Measurements from ENCODE around the gene PTPRE. TPM values are rescaled to one million over a fixed set of nuclear protein-coding genes. Genes with fewer than 3 reads are reported as not detected.
A peak's percentile ranks its signal among the peaks of the same experiment; 100 is the strongest.

The PTPRE gene
- total RNA-seq, 1 experiment from 2014 or later, result 20.4 TPM

GRCh38 chr10:128067691-128068397 is 160.9 kb downstream of the PTPRE start:
- H2AFZ ChIP-seq (ENCODE audit: low read length), result no peak overlapping the region
- no peak overlapping the region for H3K4me3 ChIP-seq (ENCODE audit: low read length)
- peaks cover 13% of the 10 kb centered on the region for H3K36me3 ChIP-seq (ENCODE audit: insufficient read depth, low read length)
- H3K27me3 ChIP-seq (ENCODE audit: low read length), result no peaks in the 10 kb centered on the region
- H3K79me2 ChIP-seq (ENCODE audit: low read length), result no peaks in the 10 kb centered on the region
- no peak overlapping the region for H3K4me2 ChIP-seq (ENCODE audit: low read depth, low read length, poor library complexity, severe bottlenecking)
- peaks cover 48% of the 10 kb centered on the region for H3K4me1 ChIP-seq (ENCODE audit: low read length)
- H3K9me3 ChIP-seq (ENCODE audit: low read length), result no peaks in the 10 kb centered on the region
- no peak overlapping the region for H3K9ac ChIP-seq (ENCODE audit: low read length)
- no peak for DNase-seq
- 0 out of 2 replicates have a peak overlapping the region, but pooled peaks have one; percentile 55 for H3K27ac ChIP-seq (ENCODE audit: low read length)
- H4K20me1 ChIP-seq (ENCODE audit: insufficient read depth, low read depth, low read length), result no peaks in the 10 kb centered on the region
- no peaks in the 10 kb centered on the region for H3K9me2 ChIP-seq (replicated peaks; ENCODE audit: insufficient read depth, low read length)

- Histone ChIP-seq H3K4me3 (ENCODE audit: low read length) (no peak overlapping the region), H3K36me3 (ENCODE audit: insufficient read depth, low read length) (peaks cover 15% of the 10 kb centered on the region), H3K27ac (ENCODE audit: low read length) (peak overlapping the region; percentile 55; the same call in 1 of the 2 replicates), H4K20me1 (ENCODE audit: insufficient read depth, low read depth, low read length) (no peaks in the 10 kb centered on the region), H3K4me1 (ENCODE audit: low read length) (peaks cover 40% of the 10 kb centered on the region), H2AFZ (ENCODE audit: low read length) (no peak overlapping the region), H3K9me2 (replicated peaks; ENCODE audit: insufficient read depth, low read length) (no peaks in the 10 kb centered on the region), H3K9me3 (ENCODE audit: low read length) (no peaks in the 10 kb centered on the region), H3K27me3 (ENCODE audit: low read length) (no peaks in the 10 kb centered on the region), H3K4me2 (ENCODE audit: low read depth, low read length, poor library complexity, severe bottlenecking) (no peak overlapping the region), H3K9ac (ENCODE audit: low read length) (no peak overlapping the region), H3K79me2 (ENCODE audit: low read length) (no peaks in the 10 kb centered on the region)
- no peak for DNase-seq
Observed at GRCh38 chr10:128068398-128069285, 161.7 kb downstream of the PTPRE start.

GRCh38 chr10:128069351-128070051 is 162.6 kb downstream of the PTPRE start:
- Histone ChIP-seq H3K27me3 (ENCODE audit: low read length) (no peaks in the 10 kb centered on the region), H3K9ac (ENCODE audit: low read length) (no peak overlapping the region), H3K36me3 (ENCODE audit: insufficient read depth, low read length) (peaks cover 18% of the 10 kb centered on the region), H3K27ac (ENCODE audit: low read length) (no peak overlapping the region), H2AFZ (ENCODE audit: low read length) (no peak overlapping the region), H3K4me3 (ENCODE audit: low read length) (no peak overlapping the region), H3K9me3 (ENCODE audit: low read length) (no peaks in the 10 kb centered on the region), H3K79me2 (ENCODE audit: low read length) (no peaks in the 10 kb centered on the region), H4K20me1 (ENCODE audit: insufficient read depth, low read depth, low read length) (no peaks in the 10 kb centered on the region), H3K4me2 (ENCODE audit: low read depth, low read length, poor library complexity, severe bottlenecking) (no peak overlapping the region), H3K4me1 (ENCODE audit: low read length) (peaks cover 32% of the 10 kb centered on the region), H3K9me2 (replicated peaks; ENCODE audit: insufficient read depth, low read length) (no peaks in the 10 kb centered on the region)
- peak; percentile 89 for DNase-seq

- Histone ChIP-seq H3K4me2 (ENCODE audit: low read depth, low read length, poor library complexity, severe bottlenecking) (no peak overlapping the region), H3K27ac (ENCODE audit: low read length) (no peak overlapping the region), H3K9me3 (ENCODE audit: low read length) (no peaks in the 10 kb centered on the region), H4K20me1 (ENCODE audit: insufficient read depth, low read depth, low read length) (no peaks in the 10 kb centered on the region), H3K4me3 (ENCODE audit: low read length) (no peak overlapping the region), H2AFZ (ENCODE audit: low read length) (no peak overlapping the region), H3K36me3 (ENCODE audit: insufficient read depth, low read length) (peaks cover 18% of the 10 kb centered on the region), H3K9ac (ENCODE audit: low read length) (no peak overlapping the region), H3K9me2 (replicated peaks; ENCODE audit: insufficient read depth, low read length) (no peaks in the 10 kb centered on the region), H3K4me1 (ENCODE audit: low read length) (peaks cover 25% of the 10 kb centered on the region), H3K27me3 (ENCODE audit: low read length) (no peaks in the 10 kb centered on the region), H3K79me2 (ENCODE audit: low read length) (no peaks in the 10 kb centered on the region)
- no peak for DNase-seq
Observed at GRCh38 chr10:128070161-128070560, 163.3 kb downstream of the PTPRE start.

- Histone ChIP-seq H2AFZ (ENCODE audit: low read length) (no peak overlapping the region), H3K36me3 (ENCODE audit: insufficient read depth, low read length) (peaks cover 18% of the 10 kb centered on the region), H4K20me1 (ENCODE audit: insufficient read depth, low read depth, low read length) (no peaks in the 10 kb centered on the region), H3K9me2 (replicated peaks; ENCODE audit: insufficient read depth, low read length) (no peaks in the 10 kb centered on the region), H3K9ac (ENCODE audit: low read length) (no peak overlapping the region), H3K27ac (ENCODE audit: low read length) (no peak overlapping the region), H3K27me3 (ENCODE audit: low read length) (no peaks in the 10 kb centered on the region), H3K4me1 (ENCODE audit: low read length) (peaks cover 18% of the 10 kb centered on the region), H3K4me2 (ENCODE audit: low read depth, low read length, poor library complexity, severe bottlenecking) (no peak overlapping the region), H3K79me2 (ENCODE audit: low read length) (no peaks in the 10 kb centered on the region), H3K4me3 (ENCODE audit: low read length) (no peak overlapping the region), H3K9me3 (ENCODE audit: low read length) (no peaks in the 10 kb centered on the region)
- no peak for DNase-seq
Observed at GRCh38 chr10:128070721-128071416, 164.0 kb downstream of the PTPRE start.

- no peak for DNase-seq
- H3K4me2 ChIP-seq (ENCODE audit: low read depth, low read length, poor library complexity, severe bottlenecking), result no peak overlapping the region
- H4K20me1 ChIP-seq (ENCODE audit: insufficient read depth, low read depth, low read length), result no peaks in the 10 kb centered on the region
- H3K9me3 ChIP-seq (ENCODE audit: low read length), result no peaks in the 10 kb centered on the region
- no peaks in the 10 kb centered on the region for H3K27me3 ChIP-seq (ENCODE audit: low read length)
- no peaks in the 10 kb centered on the region for H3K79me2 ChIP-seq (ENCODE audit: low read length)
- peaks cover 13% of the 10 kb centered on the region for H3K4me1 ChIP-seq (ENCODE audit: low read length)
- H2AFZ ChIP-seq (ENCODE audit: low read length), result no peak overlapping the region
- H3K4me3 ChIP-seq (ENCODE audit: low read length), result no peak overlapping the region
- no peaks in the 10 kb centered on the region for H3K9me2 ChIP-seq (replicated peaks; ENCODE audit: insufficient read depth, low read length)
- peaks cover 18% of the 10 kb centered on the region for H3K36me3 ChIP-seq (ENCODE audit: insufficient read depth, low read length)
- no peak overlapping the region for H3K27ac ChIP-seq (ENCODE audit: low read length)
- no peak overlapping the region for H3K9ac ChIP-seq (ENCODE audit: low read length)
Observed at GRCh38 chr10:128071417-128071782, 164.5 kb downstream of the PTPRE start.

- Histone ChIP-seq H3K4me1 (ENCODE audit: low read length) (peaks cover 9% of the 10 kb centered on the region), H3K79me2 (ENCODE audit: low read length) (no peaks in the 10 kb centered on the region), H4K20me1 (ENCODE audit: insufficient read depth, low read depth, low read length) (no peaks in the 10 kb centered on the region), H3K27me3 (ENCODE audit: low read length) (no peaks in the 10 kb centered on the region), H3K9me2 (replicated peaks; ENCODE audit: insufficient read depth, low read length) (no peaks in the 10 kb centered on the region), H3K9ac (ENCODE audit: low read length) (no peak overlapping the region), H3K4me2 (ENCODE audit: low read depth, low read length, poor library complexity, severe bottlenecking) (no peak overlapping the region), H3K9me3 (ENCODE audit: low read length) (no peaks in the 10 kb centered on the region), H3K36me3 (ENCODE audit: insufficient read depth, low read length) (peaks cover 15% of the 10 kb centered on the region), H2AFZ (ENCODE audit: low read length) (no peak overlapping the region), H3K27ac (ENCODE audit: low read length) (no peak overlapping the region), H3K4me3 (ENCODE audit: low read length) (no peak overlapping the region)
- no peak for DNase-seq
Observed at GRCh38 chr10:128072046-128072445, 165.1 kb downstream of the PTPRE start.
